Panc1 (cell line): ENCODE results near the gene NLRP1. TPM values are rescaled to one million over a fixed set of nuclear protein-coding genes. Genes with fewer than 3 reads are reported as not detected.

ENCODE experiments used
- ATAC-seq: fragments of 200-7000 bp; cut with Tn5 transposase; 2 replicates; pipeline ENCODE4 v1.9.1; 2020; ENCODE audit warnings: mild to moderate bottlenecking, moderate library complexity
- BruUV-seq: library from RNA; stranded (reverse); fragments of 400-500 nt; replicated peaks from 2 replicates; lab custom pipeline; 2021; lab: Mats Ljungman, UMichigan
- CTCF ChIA-PET: fragments of 300-600 bp; sonication (Branson Sonifier 250); formaldehyde crosslinking; loops from one replicate; lab custom pipeline; 2022; ENCODE audit warnings: antibody characterized with exemption; lab: Charles Lee
- POLR2A ChIA-PET: fragments of 300-600 bp; sonication (Branson Sonifier 250); formaldehyde crosslinking; loops from one replicate; lab custom pipeline; 2022; ENCODE audit warnings: antibody characterized with exemption; lab: Charles Lee
- DNase-seq: peaks from one replicate; pipeline ENCODE4 v3.0.0-alpha.2; 2010; ENCODE audit warnings: low read depth, low spot score
- H3K27ac ChIP-seq: 2 replicates; pipeline ENCODE4 v1.5.1; 2011; ENCODE audit warnings: mild to moderate bottlenecking, low read length, inconsistent platforms
- H3K27me3 ChIP-seq: fragments of 200-500 bp; sonication (Bioruptor generic); 2 replicates; pipeline ENCODE4 v1.6.0; 2014; ENCODE audit warnings: low read length, inconsistent platforms; ENCODE audit not compliant: control insufficient read depth, insufficient read depth
- H3K36me3 ChIP-seq: fragments of 200-500 bp; sonication (Bioruptor generic); 2 replicates; pipeline ENCODE4 v1.5.1; 2014; ENCODE audit warnings: inconsistent platforms, mild to moderate bottlenecking, low read length, moderate library complexity; ENCODE audit not compliant: control insufficient read depth, insufficient read depth
- H3K4me1 ChIP-seq: 2 replicates; pipeline ENCODE4 v1.5.1; 2011; ENCODE audit warnings: inconsistent platforms, mild to moderate bottlenecking, low read length, moderate library complexity; ENCODE audit not compliant: control insufficient read depth, insufficient read depth
- H3K4me3 ChIP-seq, 2 experiments: 2 replicates each; pipeline ENCODE4 v1.5.1; 2011 to 2012; ENCODE audit warnings: low read depth in 2 of 2, low read length in 2 of 2, mild to moderate bottlenecking in 2 of 2, inconsistent platforms in 1 of 2, moderate library complexity in 1 of 2
- H3K9me3 ChIP-seq: fragments of 200-500 bp; sonication (Bioruptor generic); 2 replicates; pipeline ENCODE4 v1.5.1; 2014; ENCODE audit warnings: low read depth, mild to moderate bottlenecking, inconsistent platforms, low read length, moderate library complexity; ENCODE audit not compliant: control insufficient read depth, insufficient read depth
- POLR2AphosphoS5 ChIP-seq: IDR thresholded peaks from 2 replicates; pipeline ENCODE4 v1.6.1; 2012; ENCODE audit warnings: mild to moderate bottlenecking, low read depth, low read length, moderate library complexity
- SIN3A ChIP-seq: IDR thresholded peaks from 2 replicates; pipeline ENCODE4 v1.6.1; 2012; ENCODE audit warnings: low read depth, mild to moderate bottlenecking, low read length, moderate library complexity, borderline replicate concordance; ENCODE audit not compliant: insufficient read depth
- TCF7L2 ChIP-seq: IDR thresholded peaks from 2 replicates; pipeline ENCODE4 v1.6.1; 2011; ENCODE audit warnings: mild to moderate bottlenecking, low read depth, low read length, inconsistent platforms
- in situ Hi-C: cut with HindIII; loops from 2 replicates; pipeline ENCODE4 v1.10.0; 2016; ENCODE audit warnings: low sequenced_read_pairs, low pct_unique_long_range_greater_than_20kb
- intact Hi-C: fragments of 100-400 bp; cut with micrococcal nuclease; formaldehyde crosslinking; loops from one replicate; pipeline ENCODE4 v1.10.0; 2022; ENCODE audit not compliant: unreplicated experiment
- total RNA-seq: library from RNA; stranded (reverse); gene quantifications from one replicate; pipeline ENCODE4 v1.2.1, GENCODE V29; 2021; ENCODE audit not compliant: unreplicated experiment
- TF ChIP-seq, protein P1 (sequence below): fragments of 450-650 bp; IDR thresholded peaks from 2 replicates; pipeline ENCODE4 v1.5.1; 2017; ENCODE audit warnings: mild to moderate bottlenecking
- TF ChIP-seq, protein P2 (sequence below), 2 experiments: IDR thresholded peaks; 2 replicates each; pipeline ENCODE4 v1.6.1; 2011 to 2012; ENCODE audit warnings: low read depth in 2 of 2, control low read depth in 1 of 2, low read length in 1 of 2, mild to moderate bottlenecking in 1 of 2, moderate library complexity in 1 of 2; ENCODE audit not compliant: insufficient read depth in 1 of 2

Gene NLRP1
- total RNA-seq, 1 experiment from 2014 or later = 0.57 TPM

DNA sequence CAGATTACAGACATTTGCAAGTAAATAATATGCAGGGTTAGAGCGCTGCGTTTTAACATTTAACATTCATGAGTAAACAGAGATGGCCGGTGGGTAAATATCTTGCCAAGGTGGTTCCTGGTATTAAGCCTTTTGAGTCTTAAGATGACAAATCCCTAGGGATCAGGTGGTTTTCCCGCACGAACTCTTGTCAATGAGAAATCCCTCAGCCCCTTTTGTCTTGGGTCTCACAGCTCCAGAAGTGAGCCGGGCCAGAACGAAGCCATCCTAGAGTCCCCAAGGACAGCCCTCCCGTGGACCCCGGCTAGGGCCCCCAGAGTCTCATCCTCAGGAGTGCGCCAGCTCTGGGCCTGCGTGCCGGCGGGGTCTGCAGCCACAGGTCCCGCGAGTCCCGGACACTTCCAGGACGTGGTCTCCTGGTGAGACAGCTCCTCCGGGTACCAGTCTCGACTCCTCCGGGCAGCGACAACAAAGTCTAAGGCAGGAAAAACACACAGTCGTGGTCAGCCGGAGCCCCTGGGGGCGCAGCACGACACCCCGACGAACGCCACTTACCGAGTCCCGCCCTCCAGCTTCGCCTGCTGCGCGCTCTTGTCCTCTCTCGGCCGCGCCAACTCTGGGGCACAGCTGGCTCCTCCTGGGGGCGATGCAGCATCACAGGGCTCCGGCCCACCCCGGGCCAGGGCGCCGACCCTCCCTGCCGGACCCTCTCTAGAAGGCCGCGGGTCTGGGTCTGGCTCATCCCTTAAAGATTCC lies 84.7 kb downstream of the NLRP1 start:
- BruUV-seq = no TSS peak
- Histone ChIP-seq H3K36me3 (no peaks in the 10 kb centered on the region), H3K4me3 (peak overlapping the region in 1 of 2 experiments; percentile 38; a peak in 1 of 4 replicates), H3K9me3 (no peaks in the 10 kb centered on the region), H3K27me3 (no peaks in the 10 kb centered on the region), H3K27ac (no peak overlapping the region), H3K4me1 (no peaks in the 10 kb centered on the region)
- in situ Hi-C loops (no loop called here), intact Hi-C loops (no loop called here)
- TF ChIP-seq, protein P1, sequence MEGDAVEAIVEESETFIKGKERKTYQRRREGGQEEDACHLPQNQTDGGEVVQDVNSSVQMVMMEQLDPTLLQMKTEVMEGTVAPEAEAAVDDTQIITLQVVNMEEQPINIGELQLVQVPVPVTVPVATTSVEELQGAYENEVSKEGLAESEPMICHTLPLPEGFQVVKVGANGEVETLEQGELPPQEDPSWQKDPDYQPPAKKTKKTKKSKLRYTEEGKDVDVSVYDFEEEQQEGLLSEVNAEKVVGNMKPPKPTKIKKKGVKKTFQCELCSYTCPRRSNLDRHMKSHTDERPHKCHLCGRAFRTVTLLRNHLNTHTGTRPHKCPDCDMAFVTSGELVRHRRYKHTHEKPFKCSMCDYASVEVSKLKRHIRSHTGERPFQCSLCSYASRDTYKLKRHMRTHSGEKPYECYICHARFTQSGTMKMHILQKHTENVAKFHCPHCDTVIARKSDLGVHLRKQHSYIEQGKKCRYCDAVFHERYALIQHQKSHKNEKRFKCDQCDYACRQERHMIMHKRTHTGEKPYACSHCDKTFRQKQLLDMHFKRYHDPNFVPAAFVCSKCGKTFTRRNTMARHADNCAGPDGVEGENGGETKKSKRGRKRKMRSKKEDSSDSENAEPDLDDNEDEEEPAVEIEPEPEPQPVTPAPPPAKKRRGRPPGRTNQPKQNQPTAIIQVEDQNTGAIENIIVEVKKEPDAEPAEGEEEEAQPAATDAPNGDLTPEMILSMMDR = no peak
- TF ChIP-seq, protein P2, sequence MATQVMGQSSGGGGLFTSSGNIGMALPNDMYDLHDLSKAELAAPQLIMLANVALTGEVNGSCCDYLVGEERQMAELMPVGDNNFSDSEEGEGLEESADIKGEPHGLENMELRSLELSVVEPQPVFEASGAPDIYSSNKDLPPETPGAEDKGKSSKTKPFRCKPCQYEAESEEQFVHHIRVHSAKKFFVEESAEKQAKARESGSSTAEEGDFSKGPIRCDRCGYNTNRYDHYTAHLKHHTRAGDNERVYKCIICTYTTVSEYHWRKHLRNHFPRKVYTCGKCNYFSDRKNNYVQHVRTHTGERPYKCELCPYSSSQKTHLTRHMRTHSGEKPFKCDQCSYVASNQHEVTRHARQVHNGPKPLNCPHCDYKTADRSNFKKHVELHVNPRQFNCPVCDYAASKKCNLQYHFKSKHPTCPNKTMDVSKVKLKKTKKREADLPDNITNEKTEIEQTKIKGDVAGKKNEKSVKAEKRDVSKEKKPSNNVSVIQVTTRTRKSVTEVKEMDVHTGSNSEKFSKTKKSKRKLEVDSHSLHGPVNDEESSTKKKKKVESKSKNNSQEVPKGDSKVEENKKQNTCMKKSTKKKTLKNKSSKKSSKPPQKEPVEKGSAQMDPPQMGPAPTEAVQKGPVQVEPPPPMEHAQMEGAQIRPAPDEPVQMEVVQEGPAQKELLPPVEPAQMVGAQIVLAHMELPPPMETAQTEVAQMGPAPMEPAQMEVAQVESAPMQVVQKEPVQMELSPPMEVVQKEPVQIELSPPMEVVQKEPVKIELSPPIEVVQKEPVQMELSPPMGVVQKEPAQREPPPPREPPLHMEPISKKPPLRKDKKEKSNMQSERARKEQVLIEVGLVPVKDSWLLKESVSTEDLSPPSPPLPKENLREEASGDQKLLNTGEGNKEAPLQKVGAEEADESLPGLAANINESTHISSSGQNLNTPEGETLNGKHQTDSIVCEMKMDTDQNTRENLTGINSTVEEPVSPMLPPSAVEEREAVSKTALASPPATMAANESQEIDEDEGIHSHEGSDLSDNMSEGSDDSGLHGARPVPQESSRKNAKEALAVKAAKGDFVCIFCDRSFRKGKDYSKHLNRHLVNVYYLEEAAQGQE (IDR thresholded peaks at IDR 0.05; ENCODE audit: insufficient read depth in 1 of 2, low read depth in 2 of 2, low read length in 1 of 2) = no peak
- TF ChIP-seq TCF7L2 (no peak), SIN3A (no peak), POLR2AphosphoS5 (no peak)
- DNase-seq (no peak), ATAC-seq (no peak)
- ChIA-PET POLR2A (no interaction called here), CTCF (no interaction called here)

DNA sequence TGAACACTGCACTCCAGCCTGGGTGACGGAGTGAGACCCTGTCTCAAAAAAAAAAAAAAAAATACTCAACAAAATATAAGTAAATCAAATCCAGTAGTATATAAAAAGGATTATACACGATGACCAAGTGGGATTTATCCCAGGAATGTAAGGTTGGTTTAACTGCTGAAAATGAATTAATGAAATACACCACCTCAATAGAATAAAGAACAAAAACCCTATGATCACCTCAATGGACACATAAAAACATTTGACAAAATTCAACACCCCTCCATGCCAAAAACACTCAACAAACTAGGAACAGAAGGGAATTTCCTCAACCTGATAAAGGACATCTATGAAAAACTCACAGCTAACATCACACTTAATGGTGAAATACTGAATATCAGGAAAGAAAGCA lies 91.3 kb downstream of the NLRP1 start:
- no TSS peak for BruUV-seq
- TF ChIP-seq TCF7L2 = no peak
- TF ChIP-seq POLR2AphosphoS5 = no peak
- TF ChIP-seq, protein P1 = no peak
- no peak for TF ChIP-seq SIN3A
- TF ChIP-seq, protein P2 (IDR thresholded peaks at IDR 0.05; ENCODE audit: insufficient read depth in 1 of 2, low read depth in 2 of 2, low read length in 1 of 2) = no peak
- POLR2A ChIA-PET = no interaction called here
- no peak overlapping the region for H3K4me3 ChIP-seq
- intact Hi-C loops = no loop called here
- H3K9me3 ChIP-seq = peaks cover 7% of the 10 kb centered on the region; the same call in 1 of the 2 replicates
- CTCF ChIA-PET = no interaction called here
- ATAC-seq (no peak), DNase-seq (no peak)
- no peaks in the 10 kb centered on the region for H3K27me3 ChIP-seq
- in situ Hi-C loops = no loop called here
- peaks cover 2% of the 10 kb centered on the region; the same call in 1 of the 2 replicates for H3K36me3 ChIP-seq
- H3K4me1 ChIP-seq = no peaks in the 10 kb centered on the region
- H3K27ac ChIP-seq = no peak overlapping the region
